Hematopoietic multipotent progenitor cell (in vitro differentiated cells): ENCODE results near the gene TERC. TPM values are rescaled to one million over a fixed set of nuclear protein-coding genes. Genes with fewer than 3 reads are reported as not detected.

Experiments
- DNase-seq, 3 donors: peaks; one replicate each; pipeline ENCODE4 v3.0.0-alpha.2; 2011 to 2015; ENCODE audit warnings: low read depth in 2 of 3, low spot score in 2 of 3
- total RNA-seq: library from RNA; depleted of rRNA; stranded (reverse); fragments of >200 nt; gene quantifications from one replicate; pipeline ENCODE4 v1.2.3, GENCODE V29; 2012

The TERC gene
- total RNA-seq: 149 TPM

GRCh38 chr3:169764882-169765612, at the start of gene TERC:
TERC (minus strand) TSS chr3:169765060.
- peak; percentile 88 to 92 (median 89) for DNase-seq

GRCh38 chr3:169813757-169814517, 49.1 kb upstream of the TERC start:
- peak; percentile 29 to 87 (median 81) for DNase-seq

GRCh38 chr3:169813278-169813677, 48.4 kb upstream of the TERC start:
- no peak for DNase-seq

GRCh38 chr3:169812332-169813235, 47.7 kb upstream of the TERC start, which contains the start of the genes LRRC34 and LRRIQ4:
LRRC34 (minus strand) TSS chr3:169812904; CDS start chr3:169812548, 356 bp downstream.
LRRIQ4 (plus strand) TSS chr3:169812870; CDS start chr3:169821922, 9,052 bp downstream.
- peak; percentile 24 to 74 (median 59) for DNase-seq

GRCh38 chr3:169811631-169812331, 46.9 kb upstream of the TERC start:
- peak; percentile 10 to 68 (median 56) for DNase-seq

- DNase-seq: no peak
These were observed 44.5 kb upstream of the TERC start for GRCh38 chr3:169809230-169809795.

GRCh38 chr3:169804681-169805080, 39.8 kb upstream of the TERC start:
- DNase-seq: no peak

- no peak for DNase-seq
These were observed 27.5 kb upstream of the TERC start for GRCh38 chr3:169792359-169792758.

- DNase-seq: no peak
These were observed 26.0 kb upstream of the TERC start for GRCh38 chr3:169790687-169791429.

GRCh38 chr3:169790219-169790618, 25.4 kb upstream of the TERC start:
- no peak for DNase-seq

GRCh38 chr3:169787791-169788190, 22.9 kb upstream of the TERC start:
- no peak for DNase-seq

- DNase-seq: no peak
These were observed 22.3 kb upstream of the TERC start for GRCh38 chr3:169787120-169787519.

GRCh38 chr3:169781209-169781855, 16.5 kb upstream of the TERC start:
- DNase-seq: no peak

GRCh38 chr3:169780742-169781141, 15.9 kb upstream of the TERC start:
- DNase-seq: no peak

- no peak for DNase-seq
These were observed 13.0 kb upstream of the TERC start for GRCh38 chr3:169777822-169778221.

- no peak for DNase-seq
These were observed 9.3 kb upstream of the TERC start for GRCh38 chr3:169774186-169774585.

- DNase-seq: peak; percentile 84 to 96 (median 94)
These were observed 8.3 kb upstream of the TERC start, which contains the start of gene MYNN for GRCh38 chr3:169772897-169773816. MYNN (plus strand) TSS chr3:169773396; CDS start chr3:169774296, 900 bp downstream.
